H1 (cell line): ENCODE results near the gene SLC38A10.

Source experiments
- BACH1 ChIP-seq: IDR thresholded peaks from 2 replicates; pipeline ENCODE4 v1.6.1; 2012; ENCODE audit warnings: low read length, improper control_type of control experiment
- CHD2 ChIP-seq: IDR thresholded peaks from 2 replicates; pipeline ENCODE4 v1.6.1; 2012; ENCODE audit warnings: low read length, improper control_type of control experiment
- EP300 ChIP-seq, 2 experiments: IDR thresholded peaks; 1 replicate in 1 of 2; 2 replicates in 1 of 2; pipeline ENCODE4 v1.6.1; 2011 to 2012; ENCODE audit warnings: low read depth in 2 of 2, low read length in 2 of 2, mild to moderate bottlenecking in 2 of 2, borderline replicate concordance in 1 of 2, inconsistent platforms in 1 of 2, moderate library complexity in 1 of 2
- EZH2 ChIP-seq: fragments of 200-600 bp; sonication (generic); IDR thresholded peaks from 2 replicates; pipeline ENCODE4 v1.7.1; 2012; ENCODE audit warnings: low read depth, mild to moderate bottlenecking, moderate library complexity, low read length, inconsistent platforms; ENCODE audit not compliant: severe bottlenecking
- POLR2A ChIP-seq, 2 experiments: IDR thresholded peaks; 1 replicate in 1 of 2; 2 replicates in 1 of 2; pipeline ENCODE4 v1.6.1; 2011; ENCODE audit warnings: low read depth in 2 of 2, low read length in 2 of 2, mild to moderate bottlenecking in 2 of 2; ENCODE audit errors: control extremely low read depth in 1 of 2
- POLR2AphosphoS5 ChIP-seq: IDR thresholded peaks from 2 replicates; pipeline ENCODE4 v1.6.1; 2011; ENCODE audit warnings: low read depth, low read length
- RAD21 ChIP-seq, 2 experiments: IDR thresholded peaks in 1 of 2; conservative IDR thresholded peaks in 1 of 2; 2 replicates each; pipeline ENCODE4 v1.6.1; 2011; ENCODE audit warnings: low read depth in 2 of 2, low read length in 2 of 2, improper control_type of control experiment in 1 of 2, inconsistent platforms in 1 of 2, mild to moderate bottlenecking in 1 of 2, moderate library complexity in 1 of 2
- SRF ChIP-seq: IDR thresholded peaks from 2 replicates; pipeline ENCODE4 v1.6.1; 2011; ENCODE audit warnings: mild to moderate bottlenecking, low read depth, low read length, moderate library complexity
- TAF1 ChIP-seq: IDR thresholded peaks from 2 replicates; pipeline ENCODE4 v1.6.1; 2011; ENCODE audit warnings: mild to moderate bottlenecking, low read depth, low read length
- TBP ChIP-seq: IDR thresholded peaks from 2 replicates; pipeline ENCODE4 v1.6.1; 2011; ENCODE audit warnings: low read depth, low read length, improper control_type of control experiment
- TCF12 ChIP-seq: IDR thresholded peaks from 2 replicates; pipeline ENCODE4 v1.6.1; 2011; ENCODE audit warnings: low read depth, mild to moderate bottlenecking, low read length
- ZNF274 ChIP-seq: IDR thresholded peaks from 2 replicates; pipeline ENCODE4 v1.7.0; 2012; ENCODE audit warnings: low read length, borderline replicate concordance; ENCODE audit errors: extremely low read depth
- TF ChIP-seq, protein P1 (sequence below), 3 experiments: IDR thresholded peaks; 1 replicate in 2 of 3; 2 replicates in 1 of 3; pipeline versions ENCODE4 v1.5.1 to v1.6.1; 2011; ENCODE audit warnings: low read length in 3 of 3, mild to moderate bottlenecking in 3 of 3, inconsistent platforms in 2 of 3, low read depth in 1 of 3, moderate library complexity in 1 of 3; ENCODE audit not compliant: insufficient read depth in 1 of 3; ENCODE audit errors: control extremely low read depth in 1 of 3

DNA sequence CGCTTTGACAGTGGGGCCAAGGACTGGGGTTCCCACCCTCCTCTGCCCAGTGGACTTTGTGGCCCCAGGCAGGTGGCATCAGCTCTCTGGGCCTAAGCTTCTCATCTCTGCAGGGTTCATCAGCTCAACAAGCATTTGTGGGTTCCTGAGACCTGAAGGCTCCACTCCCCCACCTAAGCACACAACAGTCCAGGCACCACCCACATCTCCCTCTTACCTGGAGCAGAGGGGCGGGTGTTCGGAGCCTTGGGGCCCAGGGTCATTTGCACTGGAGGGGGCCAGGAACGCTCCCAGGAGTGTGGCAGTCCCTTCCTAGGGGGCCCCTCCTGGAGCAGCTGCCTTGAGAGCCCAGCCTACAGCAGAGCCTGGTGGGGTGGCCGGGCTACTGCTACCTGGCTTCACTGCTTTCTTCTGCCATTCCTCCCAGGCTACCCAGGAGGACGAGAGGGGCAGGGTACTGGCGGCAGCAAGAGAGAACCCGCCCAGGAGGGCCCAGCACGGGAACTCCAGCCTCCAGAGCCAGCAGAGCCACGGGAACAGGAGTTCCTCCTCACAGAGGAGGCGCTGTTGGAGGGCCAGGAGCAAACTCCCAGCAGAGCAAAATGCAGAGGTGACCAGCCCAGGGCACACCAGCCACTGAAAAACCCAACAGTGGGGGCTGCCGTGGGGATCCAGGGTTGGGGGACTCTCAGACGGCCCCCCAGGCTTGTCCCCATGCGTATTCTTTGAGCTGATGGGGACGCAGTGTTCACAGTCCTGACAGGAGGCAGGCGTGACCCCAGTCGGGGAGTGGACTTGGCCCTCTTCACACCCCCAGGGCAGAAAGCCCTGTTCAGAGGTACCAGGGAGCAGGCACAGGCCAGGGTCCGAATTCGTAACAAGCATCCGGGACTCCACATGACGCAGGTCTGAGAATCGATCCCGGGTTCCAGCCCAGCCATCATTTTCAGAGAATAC, 35.1 kb upstream of the SLC38A10 start:
- TF ChIP-seq BACH1 (no peak), TCF12 (no peak), EP300 (IDR thresholded peaks at IDR 0.05; ENCODE audit: borderline replicate concordance in 1 of 2, low read depth in 2 of 2, low read length in 2 of 2) (no peak), POLR2A (IDR thresholded peaks at IDR 0.05; ENCODE audit: control extremely low read depth in 1 of 2, low read depth in 2 of 2, low read length in 2 of 2) (no peak), POLR2AphosphoS5 (no peak), SRF (no peak), RAD21 (IDR thresholded peaks at IDR 0.05 in 1 of 2, conservative IDR thresholded peaks at IDR 0.05 in 1 of 2; ENCODE audit: low read depth in 2 of 2, low read length in 2 of 2) (no peak; a peak in 1 of 4 replicates), CHD2 (no peak), EZH2 (no peak), TBP (no peak), TAF1 (no peak), ZNF274 (no peak)
- TF ChIP-seq, protein P1, sequence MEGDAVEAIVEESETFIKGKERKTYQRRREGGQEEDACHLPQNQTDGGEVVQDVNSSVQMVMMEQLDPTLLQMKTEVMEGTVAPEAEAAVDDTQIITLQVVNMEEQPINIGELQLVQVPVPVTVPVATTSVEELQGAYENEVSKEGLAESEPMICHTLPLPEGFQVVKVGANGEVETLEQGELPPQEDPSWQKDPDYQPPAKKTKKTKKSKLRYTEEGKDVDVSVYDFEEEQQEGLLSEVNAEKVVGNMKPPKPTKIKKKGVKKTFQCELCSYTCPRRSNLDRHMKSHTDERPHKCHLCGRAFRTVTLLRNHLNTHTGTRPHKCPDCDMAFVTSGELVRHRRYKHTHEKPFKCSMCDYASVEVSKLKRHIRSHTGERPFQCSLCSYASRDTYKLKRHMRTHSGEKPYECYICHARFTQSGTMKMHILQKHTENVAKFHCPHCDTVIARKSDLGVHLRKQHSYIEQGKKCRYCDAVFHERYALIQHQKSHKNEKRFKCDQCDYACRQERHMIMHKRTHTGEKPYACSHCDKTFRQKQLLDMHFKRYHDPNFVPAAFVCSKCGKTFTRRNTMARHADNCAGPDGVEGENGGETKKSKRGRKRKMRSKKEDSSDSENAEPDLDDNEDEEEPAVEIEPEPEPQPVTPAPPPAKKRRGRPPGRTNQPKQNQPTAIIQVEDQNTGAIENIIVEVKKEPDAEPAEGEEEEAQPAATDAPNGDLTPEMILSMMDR (IDR thresholded peaks at IDR 0.05; ENCODE audit: control extremely low read depth in 1 of 3, insufficient read depth in 1 of 3, low read depth in 1 of 3, low read length in 3 of 3): peak in 2 of 3 experiments; percentile 2 to 27; a peak in 1 of 4 replicates
